PC-9 (cell line): Measurements from ENCODE around the gene USP35.

Experiments used
- EZH2 ChIP-seq: fragments of 200-600 bp; sonication (generic); IDR thresholded peaks from 2 replicates; pipeline ENCODE4 v1.8.0; 2017; ENCODE audit warnings: antibody characterized with exemption, low read depth
- TF ChIP-seq, protein P1 (sequence below): fragments of 200-600 bp; sonication (generic); conservative IDR thresholded peaks from 2 replicates; pipeline ENCODE4 v1.6.1; 2017; ENCODE audit warnings: mixed run types, antibody characterized with exemption, mild to moderate bottlenecking, moderate library complexity

DNA sequence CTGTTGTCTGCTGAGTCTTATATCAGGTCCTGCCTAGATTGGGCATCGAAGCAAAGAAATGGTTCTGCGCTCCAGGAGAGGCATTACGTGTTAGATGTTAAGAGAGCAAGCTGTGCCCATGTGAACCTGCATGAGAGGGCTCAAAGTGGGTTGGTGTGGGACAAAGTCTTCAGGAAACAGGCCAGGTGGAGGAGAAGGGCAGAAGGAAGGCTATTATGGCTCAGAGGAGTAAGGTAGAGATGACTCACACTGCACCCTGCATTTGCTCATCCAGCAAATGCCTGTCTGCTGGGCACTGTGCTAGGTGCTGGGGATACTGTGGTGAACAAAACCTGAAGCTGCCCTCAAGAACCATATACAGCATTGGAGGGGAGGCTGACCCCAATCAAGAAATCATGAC is 5.8 kb downstream of the USP35 start:
- TF ChIP-seq, protein P1, sequence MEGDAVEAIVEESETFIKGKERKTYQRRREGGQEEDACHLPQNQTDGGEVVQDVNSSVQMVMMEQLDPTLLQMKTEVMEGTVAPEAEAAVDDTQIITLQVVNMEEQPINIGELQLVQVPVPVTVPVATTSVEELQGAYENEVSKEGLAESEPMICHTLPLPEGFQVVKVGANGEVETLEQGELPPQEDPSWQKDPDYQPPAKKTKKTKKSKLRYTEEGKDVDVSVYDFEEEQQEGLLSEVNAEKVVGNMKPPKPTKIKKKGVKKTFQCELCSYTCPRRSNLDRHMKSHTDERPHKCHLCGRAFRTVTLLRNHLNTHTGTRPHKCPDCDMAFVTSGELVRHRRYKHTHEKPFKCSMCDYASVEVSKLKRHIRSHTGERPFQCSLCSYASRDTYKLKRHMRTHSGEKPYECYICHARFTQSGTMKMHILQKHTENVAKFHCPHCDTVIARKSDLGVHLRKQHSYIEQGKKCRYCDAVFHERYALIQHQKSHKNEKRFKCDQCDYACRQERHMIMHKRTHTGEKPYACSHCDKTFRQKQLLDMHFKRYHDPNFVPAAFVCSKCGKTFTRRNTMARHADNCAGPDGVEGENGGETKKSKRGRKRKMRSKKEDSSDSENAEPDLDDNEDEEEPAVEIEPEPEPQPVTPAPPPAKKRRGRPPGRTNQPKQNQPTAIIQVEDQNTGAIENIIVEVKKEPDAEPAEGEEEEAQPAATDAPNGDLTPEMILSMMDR = no peak
- no peak for TF ChIP-seq EZH2
